Measurements from ENCODE around the gene JAZF1. TPM values are rescaled to one million over a fixed set of nuclear protein-coding genes. Genes with fewer than 3 reads are reported as not detected.

Gene JAZF1
- total RNA-seq, 1 experiment from 2014 or later, result 0.95 TPM

- CTCF ChIA-PET, result interaction anchor here (1.6 kb wide), 1 partner anchor 39 kb away, joined by 4 read pairs; no protein-coding TSS in a partner anchor
- no peak overlapping the region for H3K4me3 Mint-ChIP-seq (ENCODE audit: unreplicated experiment)
- TF ChIP-seq, protein P1, sequence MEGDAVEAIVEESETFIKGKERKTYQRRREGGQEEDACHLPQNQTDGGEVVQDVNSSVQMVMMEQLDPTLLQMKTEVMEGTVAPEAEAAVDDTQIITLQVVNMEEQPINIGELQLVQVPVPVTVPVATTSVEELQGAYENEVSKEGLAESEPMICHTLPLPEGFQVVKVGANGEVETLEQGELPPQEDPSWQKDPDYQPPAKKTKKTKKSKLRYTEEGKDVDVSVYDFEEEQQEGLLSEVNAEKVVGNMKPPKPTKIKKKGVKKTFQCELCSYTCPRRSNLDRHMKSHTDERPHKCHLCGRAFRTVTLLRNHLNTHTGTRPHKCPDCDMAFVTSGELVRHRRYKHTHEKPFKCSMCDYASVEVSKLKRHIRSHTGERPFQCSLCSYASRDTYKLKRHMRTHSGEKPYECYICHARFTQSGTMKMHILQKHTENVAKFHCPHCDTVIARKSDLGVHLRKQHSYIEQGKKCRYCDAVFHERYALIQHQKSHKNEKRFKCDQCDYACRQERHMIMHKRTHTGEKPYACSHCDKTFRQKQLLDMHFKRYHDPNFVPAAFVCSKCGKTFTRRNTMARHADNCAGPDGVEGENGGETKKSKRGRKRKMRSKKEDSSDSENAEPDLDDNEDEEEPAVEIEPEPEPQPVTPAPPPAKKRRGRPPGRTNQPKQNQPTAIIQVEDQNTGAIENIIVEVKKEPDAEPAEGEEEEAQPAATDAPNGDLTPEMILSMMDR (IDR thresholded peaks at IDR 0.05; ENCODE audit: insufficient read depth in 1 of 2, low read depth in 1 of 2, low read length in 1 of 2, severe bottlenecking in 1 of 2, unreplicated experiment in 1 of 2), result no peak
- Histone ChIP-seq H3K4me1 (peaks cover 7% of the 10 kb centered on the region; the same call in 1 of the 2 replicates), H3K27me3 (replicated peaks; ENCODE audit: control insufficient read depth, insufficient read depth, low read length) (no peaks in the 10 kb centered on the region), H3K4me3 (ENCODE audit: low read depth, low read length) (no peak overlapping the region), H3K36me3 (ENCODE audit: control insufficient read depth, insufficient read depth, low read length) (no peaks in the 10 kb centered on the region), H3K9me3 (no peaks in the 10 kb centered on the region)
- POLR2A ChIA-PET, result no interaction called here
- DNase-seq, result no peak
- no peaks in the 10 kb centered on the region for H3K9me3 Mint-ChIP-seq (ENCODE audit: unreplicated experiment)
- no peaks in the 10 kb centered on the region for H3K36me3 Mint-ChIP-seq (ENCODE audit: insufficient read depth, unreplicated experiment)
- H3K27ac Mint-ChIP-seq (ENCODE audit: unreplicated experiment), result no peak overlapping the region
- peaks cover 3% of the 10 kb centered on the region for H3K27me3 Mint-ChIP-seq (ENCODE audit: insufficient read depth, unreplicated experiment)
- no TSS peak for BruUV-seq (replicated peaks)
- intact Hi-C loops (cut with micrococcal nuclease; ENCODE audit: unreplicated experiment), result no loop called here
- peaks cover 9% of the 10 kb centered on the region for H3K4me1 Mint-ChIP-seq (ENCODE audit: low read depth, unreplicated experiment)
Observed at GRCh38 chr7:28055161-28055544, 125.4 kb downstream of the JAZF1 start.

DNA sequence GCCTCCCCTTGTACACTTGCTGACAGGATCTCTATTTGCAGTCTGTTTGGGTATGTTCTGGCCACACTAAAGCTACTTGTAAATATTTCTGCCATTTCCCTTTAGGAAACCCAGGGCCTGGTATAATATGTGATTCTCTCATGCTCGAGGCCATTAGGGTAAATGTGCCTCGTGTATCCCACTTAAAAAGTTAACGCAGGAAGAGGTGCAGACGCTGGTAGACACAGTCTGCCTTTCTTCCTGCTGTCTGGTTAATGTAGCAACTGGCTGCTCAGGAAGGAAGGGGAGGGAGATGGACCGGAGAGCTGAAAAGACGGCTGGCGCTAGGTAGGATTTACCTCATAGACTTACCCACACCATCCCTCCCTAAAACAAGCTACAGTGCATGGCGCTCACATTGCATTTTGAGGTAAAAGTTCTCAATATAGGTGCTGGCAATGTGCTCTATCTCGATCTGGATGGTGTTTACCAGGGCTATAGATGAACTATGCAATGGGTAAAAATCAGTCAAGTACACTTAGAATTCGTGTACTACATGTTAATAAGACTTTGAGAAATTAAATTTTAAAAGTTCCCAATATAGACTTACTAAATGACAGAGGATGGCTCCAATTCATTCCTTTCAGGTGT, 125.9 kb downstream of the JAZF1 start:
- peaks cover 7% of the 10 kb centered on the region; the same call in 1 of the 2 replicates for H3K4me1 ChIP-seq
- TF ChIP-seq, protein P1 (IDR thresholded peaks at IDR 0.05; ENCODE audit: insufficient read depth in 1 of 2, low read depth in 1 of 2, low read length in 1 of 2, severe bottlenecking in 1 of 2, unreplicated experiment in 1 of 2), result no peak
- H3K27me3 ChIP-seq (replicated peaks; ENCODE audit: control insufficient read depth, insufficient read depth, low read length), result no peaks in the 10 kb centered on the region
- CTCF ChIA-PET, result no interaction called here
- no peaks in the 10 kb centered on the region for H3K36me3 ChIP-seq (ENCODE audit: control insufficient read depth, insufficient read depth, low read length)
- POLR2A ChIA-PET, result no interaction called here
- Mint-ChIP-seq H3K4me1 (ENCODE audit: low read depth, unreplicated experiment) (peaks cover 9% of the 10 kb centered on the region), H3K27ac (ENCODE audit: unreplicated experiment) (no peak overlapping the region), H3K27me3 (ENCODE audit: insufficient read depth, unreplicated experiment) (peaks cover 3% of the 10 kb centered on the region), H3K4me3 (ENCODE audit: unreplicated experiment) (no peak overlapping the region), H3K36me3 (ENCODE audit: insufficient read depth, unreplicated experiment) (no peaks in the 10 kb centered on the region), H3K9me3 (ENCODE audit: unreplicated experiment) (no peaks in the 10 kb centered on the region)
- no peaks in the 10 kb centered on the region for H3K9me3 ChIP-seq
- no TSS peak for BruUV-seq (replicated peaks)
- intact Hi-C loops (cut with micrococcal nuclease; ENCODE audit: unreplicated experiment), result loop anchor here (5.0 kb wide), 1 partner anchor 33 kb away; no protein-coding TSS in a partner anchor
- no peak overlapping the region for H3K4me3 ChIP-seq (ENCODE audit: low read depth, low read length)
- DNase-seq, result no peak

GRCh38 chr7:28052933-28053332, 127.7 kb downstream of the JAZF1 start:
- H3K27me3 Mint-ChIP-seq (ENCODE audit: insufficient read depth, unreplicated experiment), result no peaks in the 10 kb centered on the region
- intact Hi-C loops (cut with micrococcal nuclease; ENCODE audit: unreplicated experiment), result loop anchor here (5.0 kb wide), 1 partner anchor 34 kb away; no protein-coding TSS in a partner anchor
- peaks cover 7% of the 10 kb centered on the region; the same call in 1 of the 2 replicates for H3K4me1 ChIP-seq
- H3K4me3 ChIP-seq (ENCODE audit: low read depth, low read length), result no peak overlapping the region
- H3K36me3 ChIP-seq (ENCODE audit: control insufficient read depth, insufficient read depth, low read length), result no peaks in the 10 kb centered on the region
- H3K9me3 ChIP-seq, result peaks cover 7% of the 10 kb centered on the region; the same call in 1 of the 2 replicates
- TF ChIP-seq, protein P1 (IDR thresholded peaks at IDR 0.05; ENCODE audit: insufficient read depth in 1 of 2, low read depth in 1 of 2, low read length in 1 of 2, severe bottlenecking in 1 of 2, unreplicated experiment in 1 of 2), result no peak
- no peaks in the 10 kb centered on the region for H3K36me3 Mint-ChIP-seq (ENCODE audit: insufficient read depth, unreplicated experiment)
- peaks cover 9% of the 10 kb centered on the region for H3K4me1 Mint-ChIP-seq (ENCODE audit: low read depth, unreplicated experiment)
- POLR2A ChIA-PET, result no interaction called here
- CTCF ChIA-PET, result interaction anchor here (1.2 kb wide), 1 partner anchor 9 kb away, joined by 3 read pairs; no protein-coding TSS in a partner anchor
- no peak overlapping the region for H3K27ac Mint-ChIP-seq (ENCODE audit: unreplicated experiment)
- BruUV-seq (replicated peaks), result no TSS peak
- H3K9me3 Mint-ChIP-seq (ENCODE audit: unreplicated experiment), result no peaks in the 10 kb centered on the region
- H3K4me3 Mint-ChIP-seq (ENCODE audit: unreplicated experiment), result no peak overlapping the region
- DNase-seq, result no peak
- no peaks in the 10 kb centered on the region for H3K27me3 ChIP-seq (replicated peaks; ENCODE audit: control insufficient read depth, insufficient read depth, low read length)
